ENCODE measurements around the gene ZSWIM6.
"Not testable (repeated sequence)": the region's sequence is repeated elsewhere in the genome, so short reads cannot be mapped to it uniquely, and the experiment has no call there.

The ZSWIM6 gene

DNA sequence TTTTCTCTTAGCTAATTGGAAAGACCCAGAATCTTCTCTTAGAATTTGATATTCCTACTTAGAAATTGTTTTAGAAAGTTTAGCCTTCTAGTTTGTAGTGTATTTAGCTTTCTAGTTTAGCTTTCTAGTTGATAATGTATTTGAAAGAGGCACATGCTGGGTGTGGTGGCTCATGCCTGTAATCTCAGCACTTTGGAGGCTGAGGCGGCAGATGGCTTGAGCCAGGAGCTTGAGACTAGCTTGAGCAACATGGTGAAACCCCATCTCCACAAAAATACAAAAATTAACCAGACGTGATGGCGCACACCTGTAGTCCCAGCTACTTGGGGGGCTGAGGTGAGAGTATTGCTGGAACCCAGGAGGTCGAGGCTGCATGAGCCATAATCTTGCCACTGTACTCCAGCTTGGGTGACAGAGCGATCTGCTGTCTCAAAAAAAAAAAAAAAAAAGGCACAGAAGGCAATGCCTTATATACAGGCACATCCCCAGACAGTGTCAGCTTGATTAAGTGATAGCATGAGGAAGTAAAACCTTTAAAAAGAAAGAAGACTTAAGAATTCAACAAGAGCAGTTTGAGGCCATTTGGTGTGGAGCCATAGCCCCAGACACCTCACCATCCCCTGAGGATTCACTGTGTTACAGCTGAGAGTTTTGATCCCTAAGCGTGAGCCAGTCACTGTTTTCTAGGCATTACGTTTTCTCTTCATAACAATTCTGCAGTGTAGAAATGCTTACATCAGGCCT is 34.6 kb downstream of the ZSWIM6 start:
- DNase-seq, result no peak

- DNase-seq, result no peak
Observed at GRCh38 chr5:61370506-61370905, 38.4 kb downstream of the ZSWIM6 start.

- no peak for DNase-seq
Observed at GRCh38 chr5:61371474-61371873, 39.4 kb downstream of the ZSWIM6 start.

DNA sequence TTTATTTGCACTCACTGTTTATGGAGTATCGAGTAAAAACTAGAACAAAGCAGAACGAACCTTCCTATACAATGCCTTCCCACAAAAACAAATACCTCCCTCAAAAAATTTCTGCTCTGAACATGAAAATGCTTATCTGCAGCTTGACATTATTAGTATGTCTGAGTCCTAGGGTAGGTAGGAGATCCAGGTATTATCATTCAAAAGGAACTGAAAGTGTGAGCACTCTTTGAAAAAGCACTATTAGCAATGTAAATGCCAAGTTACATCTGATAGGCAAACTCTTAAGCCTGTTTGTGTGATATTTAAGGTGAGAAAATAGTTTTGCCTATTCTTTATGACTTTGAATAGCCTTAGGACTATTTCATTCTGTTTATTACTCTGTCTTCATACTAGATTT is 47.6 kb downstream of the ZSWIM6 start:
- no peak for DNase-seq

DNA sequence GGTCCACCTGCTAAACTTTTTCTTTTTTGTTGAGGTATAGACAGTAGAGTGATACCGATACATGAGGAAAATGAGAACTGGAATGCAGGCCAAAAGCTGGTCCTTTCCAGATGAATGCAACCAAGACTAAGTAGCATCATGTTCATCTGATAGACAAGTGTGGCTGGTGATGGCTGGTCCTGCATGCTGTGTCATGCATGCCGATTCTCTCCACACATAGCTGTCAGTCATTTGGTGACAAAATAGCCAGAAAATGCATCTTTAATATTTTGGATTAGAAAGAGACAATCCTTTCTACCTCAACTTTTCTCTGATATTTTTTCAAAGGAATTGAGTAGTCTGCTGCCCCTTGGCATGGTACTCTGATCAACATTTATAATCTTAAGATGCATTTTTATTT is 49.9 kb downstream of the ZSWIM6 start:
- no peak for DNase-seq

GRCh38 chr5:61385627-61386026 is 53.6 kb downstream of the ZSWIM6 start:
- no peak for DNase-seq

- DNase-seq, result no peak
Observed at GRCh38 chr5:61386045-61386800, 54.2 kb downstream of the ZSWIM6 start.

DNA sequence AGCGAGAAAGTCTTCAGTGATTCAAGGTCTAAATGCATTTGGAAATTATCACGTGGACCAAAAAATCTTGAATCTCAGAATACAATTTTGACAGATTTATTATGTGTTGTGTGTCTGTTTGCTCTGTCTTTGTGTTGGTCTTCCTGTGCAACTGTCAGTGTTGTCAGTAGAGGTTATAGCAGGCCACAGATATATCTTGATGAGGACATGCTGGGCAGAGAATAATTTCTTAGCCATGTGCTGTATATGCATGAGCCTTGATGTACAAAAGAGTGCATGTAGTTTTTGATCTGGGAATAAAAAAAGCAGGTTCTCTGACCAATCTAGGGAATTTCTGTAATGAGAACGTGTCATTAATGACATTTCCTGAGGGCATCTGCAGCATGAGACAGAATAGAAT is 57.6 kb downstream of the ZSWIM6 start:
- no peak for DNase-seq

DNA sequence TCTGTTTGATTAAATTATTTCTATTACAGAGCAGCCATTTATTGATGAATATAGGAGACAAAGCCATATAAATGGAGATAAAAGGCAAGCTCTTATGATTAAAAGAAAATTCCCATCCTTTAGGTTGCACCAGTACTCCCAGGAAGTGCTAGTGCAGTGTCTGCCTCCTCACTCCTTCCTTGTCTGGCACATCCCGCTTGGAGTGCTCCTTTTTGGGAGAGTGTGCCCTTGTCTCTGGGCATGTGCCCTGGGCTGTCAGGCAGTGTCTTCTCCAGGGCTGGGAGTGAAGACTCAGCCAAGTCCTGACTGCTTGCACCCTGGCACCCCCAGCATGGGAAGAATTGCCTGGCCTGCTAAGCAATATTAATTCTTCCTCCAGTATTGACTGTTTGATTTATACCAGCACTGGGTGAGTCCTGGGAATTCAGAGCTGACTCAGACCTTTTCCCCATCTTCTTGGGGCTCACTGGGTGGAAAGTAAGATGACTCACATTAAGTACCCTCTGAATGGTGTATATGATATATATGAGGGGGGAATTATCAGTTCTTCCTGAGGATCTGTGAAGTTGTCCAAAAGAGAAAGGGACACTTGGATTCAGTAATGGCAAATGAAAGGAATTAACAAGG is 62.1 kb downstream of the ZSWIM6 start:
- no peak for DNase-seq

DNA sequence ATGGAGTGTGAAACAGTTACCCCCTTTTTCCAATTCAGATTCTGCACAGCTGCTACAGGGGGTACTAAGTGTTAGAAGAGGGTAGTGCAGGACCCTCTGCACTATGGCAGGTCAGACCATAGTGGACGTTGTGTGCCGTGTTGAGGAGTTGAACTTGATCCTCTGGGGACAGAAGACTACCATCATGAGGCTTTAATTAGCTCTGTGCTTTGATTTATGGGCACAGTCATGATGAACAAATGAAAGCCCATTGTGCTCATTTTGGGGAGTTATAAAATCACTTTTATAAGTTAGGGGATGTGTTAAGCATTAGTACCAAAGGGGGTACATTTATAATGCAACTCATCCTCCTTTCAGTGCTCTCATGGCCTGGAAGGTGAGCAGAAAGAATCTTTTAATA is 62.7 kb downstream of the ZSWIM6 start:
- no peak for DNase-seq

DNA sequence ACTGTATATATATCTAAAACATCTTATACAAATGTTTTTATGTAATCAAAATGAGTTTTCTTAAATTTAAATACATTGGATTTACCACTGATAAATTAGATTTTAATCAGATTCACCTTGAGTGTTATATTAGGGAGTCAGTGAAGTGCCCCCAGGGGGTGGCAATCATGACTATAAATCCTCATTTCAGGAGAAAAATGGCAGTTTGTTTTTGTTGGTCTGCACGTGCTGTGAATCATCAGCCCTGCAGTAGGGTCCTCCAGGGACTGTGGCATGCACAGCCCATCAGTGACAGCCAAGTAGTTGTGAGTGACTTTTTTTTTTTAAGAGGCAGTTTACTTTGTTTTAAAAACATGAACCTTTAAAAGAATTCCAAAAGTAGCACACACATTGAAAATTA is 65.2 kb downstream of the ZSWIM6 start:
- no peak for DNase-seq

DNA sequence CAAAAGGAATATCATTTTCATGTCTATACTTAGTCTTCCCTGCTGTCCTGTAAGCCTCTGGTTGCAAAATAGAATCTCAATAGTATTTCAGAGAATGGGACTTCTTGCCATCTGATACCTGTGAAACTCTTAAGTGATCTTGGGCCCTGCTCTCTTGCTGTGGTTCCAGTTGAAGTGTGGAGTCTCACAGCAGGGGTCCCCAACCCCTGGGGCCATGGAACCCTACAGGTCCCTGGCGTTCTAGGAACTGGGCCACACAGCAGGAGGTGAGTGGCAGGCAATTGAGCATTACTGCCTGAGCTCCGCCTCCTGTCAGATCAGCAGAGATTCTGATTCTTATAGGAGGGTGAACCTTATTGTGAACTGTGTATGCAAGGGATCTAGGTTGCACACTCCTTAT is 65.9 kb downstream of the ZSWIM6 start:
- DNase-seq, result no peak

GRCh38 chr5:61398440-61398839 is 66.4 kb downstream of the ZSWIM6 start:
- no peak for DNase-seq

DNA sequence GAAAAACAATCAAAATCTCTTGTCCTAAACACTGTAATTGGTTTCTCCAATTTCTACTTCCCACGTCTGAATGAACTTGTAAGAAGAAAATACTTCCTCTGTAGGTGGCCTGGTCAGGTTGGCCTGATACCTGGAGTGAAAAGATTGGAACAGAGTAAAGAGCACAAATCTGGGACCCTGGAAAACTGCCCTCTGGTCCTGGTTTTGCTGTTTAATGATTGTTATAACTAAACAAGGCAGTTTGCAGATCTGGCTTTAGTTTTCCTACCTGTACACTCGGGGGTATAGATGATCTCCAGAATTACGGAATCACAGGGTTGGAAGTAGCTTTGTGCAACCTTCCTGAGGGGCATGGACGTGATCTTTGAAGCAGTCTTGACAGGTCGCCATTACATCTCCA is 67.6 kb downstream of the ZSWIM6 start:
- DNase-seq, result no peak

DNA sequence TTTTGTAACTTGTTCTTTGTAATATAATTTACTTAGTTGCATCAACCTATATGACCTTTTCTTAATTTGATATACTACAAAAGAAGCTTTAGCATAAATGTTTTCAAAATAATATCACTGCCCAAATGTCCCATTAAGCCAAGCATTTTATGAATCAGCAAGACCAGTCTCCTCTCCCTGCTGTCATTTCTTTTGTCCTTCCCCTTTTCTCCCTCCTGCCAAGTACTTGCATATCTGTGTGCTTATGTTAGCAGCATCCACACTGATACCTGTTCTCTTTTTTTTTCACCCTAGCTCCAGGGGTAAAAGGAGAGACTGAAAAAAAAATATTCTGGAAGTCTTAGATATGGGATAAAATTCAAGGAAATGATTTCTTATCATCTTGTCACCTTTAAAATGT is 69.7 kb downstream of the ZSWIM6 start:
- DNase-seq, result no peak

DNA sequence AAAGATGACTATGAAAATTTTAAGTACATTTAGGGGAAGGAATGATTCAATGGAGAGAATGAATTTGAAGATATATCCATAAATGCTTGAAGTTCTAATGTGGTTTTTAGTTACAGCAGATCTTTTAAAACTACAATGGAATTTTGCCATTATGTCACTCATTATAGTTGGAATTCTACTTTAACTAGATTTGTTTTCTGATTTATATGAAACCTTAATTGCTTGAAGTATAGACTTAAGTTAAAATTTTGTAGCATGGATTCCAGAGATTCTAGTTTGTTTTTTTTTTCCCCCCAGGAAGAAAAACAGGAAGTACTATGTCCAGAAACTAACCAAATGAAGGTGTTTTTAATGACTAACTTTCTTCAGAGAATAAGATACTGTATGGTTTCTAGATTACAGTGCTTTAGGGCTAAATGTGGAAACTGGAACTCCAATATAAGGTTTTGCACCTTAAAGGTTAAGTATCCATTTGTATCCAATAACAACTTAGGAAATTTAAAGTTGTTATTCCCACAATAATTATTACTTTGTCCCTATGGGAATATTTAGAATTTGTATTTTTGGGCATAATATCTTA is 70.3 kb downstream of the ZSWIM6 start:
- no peak for DNase-seq

DNA sequence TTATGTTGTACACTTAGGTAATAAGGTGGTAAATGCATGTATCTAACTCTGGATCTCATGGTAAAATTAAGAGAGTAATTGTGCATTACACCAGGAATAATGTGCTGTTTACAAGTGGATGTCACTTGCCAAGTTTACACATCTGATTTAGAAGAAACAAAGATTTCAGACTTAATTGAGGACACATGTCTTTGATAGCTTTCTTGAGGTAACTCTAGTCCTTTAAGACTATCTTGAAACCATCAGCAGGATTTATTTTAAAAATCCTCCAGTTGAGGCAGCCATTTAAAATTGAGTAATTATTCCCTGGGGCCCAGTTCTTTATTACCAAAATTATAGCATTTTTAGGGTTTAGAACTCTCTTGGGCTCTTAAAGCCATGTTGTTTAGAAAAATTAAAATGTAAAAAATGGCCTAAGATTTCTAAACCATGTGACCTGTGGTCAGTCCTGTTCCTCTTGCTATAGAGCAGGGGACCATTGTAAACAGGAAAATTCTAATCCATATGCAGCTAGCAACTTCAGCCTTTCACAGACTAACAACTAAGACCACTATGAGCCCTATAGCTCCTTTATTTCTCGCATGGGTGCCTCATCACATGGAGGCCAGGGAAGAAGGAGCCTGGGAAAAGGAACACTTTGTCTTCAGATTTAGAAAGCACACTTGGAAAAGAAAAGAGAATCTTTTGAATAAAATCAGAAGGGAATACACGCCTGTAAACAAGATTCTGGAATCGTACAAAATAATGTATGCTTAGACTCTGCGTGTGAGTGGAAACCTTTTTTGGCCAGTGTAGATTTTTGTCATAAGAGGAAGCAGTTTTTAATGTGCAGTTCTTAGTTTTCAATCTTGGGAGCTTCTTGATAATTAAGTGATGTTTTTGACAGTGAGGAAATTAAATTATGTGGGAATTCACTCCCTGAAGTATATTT is 71.2 kb downstream of the ZSWIM6 start:
- no peak for DNase-seq

- no peak for DNase-seq
Observed at GRCh38 chr5:61405511-61406295, 73.6 kb downstream of the ZSWIM6 start.

DNA sequence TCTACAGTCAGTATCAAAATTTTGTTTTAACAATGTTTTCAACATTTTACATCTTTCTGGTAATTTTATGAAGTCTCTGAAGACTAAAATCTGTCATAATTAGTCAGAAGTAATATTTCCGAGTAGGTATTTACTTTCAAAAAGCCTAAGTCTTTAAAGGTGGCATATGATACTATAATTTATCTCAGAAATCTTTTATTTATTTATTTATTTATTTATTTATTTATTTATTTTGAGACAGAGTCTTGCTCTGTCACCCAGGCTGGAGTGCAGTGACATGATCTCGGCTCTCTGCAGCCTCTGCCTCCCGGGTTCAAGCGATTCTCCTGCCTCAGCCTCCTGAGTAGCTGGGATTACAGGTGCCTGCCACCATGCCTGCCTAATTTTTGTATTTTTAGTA is 74.4 kb downstream of the ZSWIM6 start:
- not testable (repeated sequence) for DNase-seq

DNA sequence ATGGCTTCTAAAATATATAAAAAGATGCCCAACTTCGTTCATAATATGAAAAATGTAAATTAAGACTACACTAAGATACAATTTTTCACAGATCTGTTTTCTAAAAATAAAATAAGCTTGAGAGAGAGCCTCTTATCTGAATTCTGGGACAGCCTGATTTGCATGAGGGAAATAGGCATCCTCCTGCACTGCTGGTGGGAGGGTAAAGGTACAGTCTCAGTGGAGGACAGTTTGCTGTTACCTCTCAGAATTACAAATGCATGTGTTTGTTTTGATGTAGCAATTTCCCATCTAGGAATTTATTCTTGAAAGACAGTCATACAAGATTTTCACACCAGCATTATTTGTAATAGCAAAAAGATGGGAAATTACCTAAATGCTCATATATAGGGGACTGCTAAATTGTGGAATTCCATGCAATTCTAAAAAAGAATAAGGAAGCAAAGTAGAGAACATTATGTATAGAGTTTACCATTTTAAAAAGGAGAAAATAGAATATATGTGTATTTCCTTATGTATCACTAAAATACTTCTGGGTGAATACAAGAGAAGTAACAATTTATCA is 75.7 kb downstream of the ZSWIM6 start:
- no peak for DNase-seq

DNA sequence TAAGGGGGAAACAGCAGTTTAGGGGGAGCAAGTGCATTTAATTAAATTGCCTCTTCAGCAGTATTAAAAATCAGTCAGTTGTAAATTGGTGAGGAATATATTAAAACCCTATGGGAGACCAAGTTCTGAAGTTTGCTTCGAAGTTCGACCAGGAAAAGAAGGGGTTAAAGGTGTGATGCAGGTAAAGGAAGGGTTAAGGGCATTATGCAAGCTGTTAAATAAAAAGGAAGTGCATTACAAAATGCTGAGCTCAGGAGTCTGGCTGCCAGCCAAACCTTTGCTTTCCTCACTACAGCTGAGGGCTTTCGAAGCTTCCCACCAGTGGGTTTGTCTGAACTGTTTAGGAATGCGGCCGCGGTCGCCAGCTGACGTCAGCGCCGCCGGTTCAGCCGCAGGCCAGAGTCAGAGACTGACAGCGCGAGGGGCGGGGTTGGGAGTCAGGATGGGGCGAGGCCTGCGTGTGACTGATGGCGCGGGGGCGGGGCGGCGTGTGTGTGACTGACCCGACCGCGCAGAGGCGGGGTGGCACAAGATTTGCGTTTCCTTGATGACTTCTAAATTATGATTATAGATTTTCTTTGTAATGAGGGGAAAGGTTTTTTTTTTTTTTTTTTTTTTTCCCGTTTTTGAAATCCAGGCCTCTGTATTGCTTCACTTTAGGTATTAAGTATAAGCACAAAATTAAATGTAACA is 76.6 kb downstream of the ZSWIM6 start:
- DNase-seq, result peak; percentile 90

All from NCI-H510A (cell line).